LNCAP (cell line): ENCODE results near the gene POU5F1.
A peak's percentile ranks its signal among the peaks of the same experiment; 100 is the strongest.

Experiments used
- CTCF ChIP-seq: fragments of 450-650 bp; IDR thresholded peaks from 2 replicates; pipeline ENCODE4 v1.5.1; 2017; ENCODE audit warnings: mild to moderate bottlenecking

Gene POU5F1

DNA sequence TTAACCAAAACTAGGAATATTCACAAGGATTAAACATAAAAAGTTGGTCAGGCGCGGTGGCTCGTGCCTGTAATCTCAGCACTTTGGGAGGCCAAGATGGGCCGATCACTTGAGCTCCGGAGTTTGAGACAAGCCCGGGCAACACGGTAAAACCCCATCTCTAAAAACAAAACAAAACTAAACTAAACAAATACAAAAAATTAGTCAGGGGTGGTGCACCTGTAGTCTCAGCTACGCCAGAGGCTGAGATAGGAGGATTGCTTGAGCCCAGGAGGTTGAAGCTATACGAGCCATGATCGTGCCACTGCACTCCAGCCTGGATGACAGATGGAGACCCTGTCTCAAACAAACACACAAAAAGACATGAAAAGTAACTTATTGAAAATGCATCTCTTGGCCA lies 34.8 kb downstream of the POU5F1 start:
- TF ChIP-seq CTCF = no peak

GRCh38 chr6:31132806-31133205 lies 37.7 kb downstream of the POU5F1 start:
- TF ChIP-seq CTCF = no peak

GRCh38 chr6:31131595-31131994 lies 38.9 kb downstream of the POU5F1 start:
- TF ChIP-seq CTCF = no peak

DNA sequence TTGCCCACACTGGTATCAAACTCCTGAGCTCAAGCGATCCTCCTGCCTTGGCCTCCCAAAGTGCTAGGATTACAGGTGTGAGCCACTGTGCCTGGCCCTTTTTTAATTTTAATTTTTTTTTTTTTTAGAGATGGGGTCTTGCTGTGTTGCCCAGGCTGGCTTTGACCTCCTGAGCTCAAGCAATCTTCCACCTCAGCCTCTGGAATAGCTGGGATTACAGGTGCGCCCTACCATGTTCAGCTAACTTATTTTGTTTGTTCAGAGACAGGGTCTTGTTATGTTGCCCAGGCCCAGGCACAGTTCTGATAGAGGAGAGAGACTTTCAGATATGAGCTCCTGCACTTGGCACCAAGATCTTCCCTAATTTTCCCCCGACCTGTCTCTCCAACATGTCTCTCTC lies 39.7 kb downstream of the POU5F1 start:
- TF ChIP-seq CTCF = no peak

GRCh38 chr6:31129130-31129529 lies 41.4 kb downstream of the POU5F1 start:
- no peak for TF ChIP-seq CTCF

GRCh38 chr6:31128093-31128676 lies 42.3 kb downstream of the POU5F1 start:
- peak; percentile 79 for TF ChIP-seq CTCF

DNA sequence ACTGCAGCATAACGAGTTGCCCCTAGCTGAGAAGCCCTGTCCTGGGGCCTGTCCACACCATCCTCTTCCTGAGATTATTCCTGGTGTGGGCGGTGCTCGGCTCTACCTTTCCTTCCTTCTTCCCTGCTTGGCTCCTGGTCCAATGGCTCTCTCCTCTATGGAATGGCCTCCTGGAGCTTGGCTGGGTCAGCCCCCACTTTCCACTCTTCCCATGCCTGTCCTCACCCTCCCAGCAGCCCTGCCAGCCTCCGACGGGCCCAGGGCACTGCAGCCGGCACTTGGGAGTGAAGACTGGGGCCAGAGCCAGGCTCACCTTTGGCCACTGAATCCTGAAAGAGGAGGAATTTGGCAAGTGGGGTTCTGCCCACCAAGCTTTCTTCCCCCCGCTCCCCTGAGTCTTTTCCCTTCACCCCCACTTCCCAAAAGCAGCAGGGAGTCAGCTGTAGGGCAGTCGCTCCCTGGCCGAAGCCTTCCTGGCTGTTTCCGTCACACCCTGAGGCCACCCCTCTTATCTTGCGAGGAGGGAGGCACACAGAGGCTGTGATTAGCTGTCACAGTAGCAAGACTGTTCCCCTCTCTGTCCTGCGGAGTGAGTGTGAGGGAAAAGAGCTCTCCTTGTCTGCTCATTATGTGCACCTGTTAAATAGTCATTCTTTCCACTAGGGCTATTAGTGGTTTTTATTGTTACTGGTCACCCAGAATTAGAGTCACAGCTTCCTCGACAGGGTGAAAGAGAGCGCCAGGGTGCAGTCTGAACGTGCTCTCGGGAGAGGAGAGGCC lies 43.9 kb downstream of the POU5F1 start:
- TF ChIP-seq CTCF = no peak
